ENCODE results near the gene ZNF254.

The ZNF254 gene

DNA sequence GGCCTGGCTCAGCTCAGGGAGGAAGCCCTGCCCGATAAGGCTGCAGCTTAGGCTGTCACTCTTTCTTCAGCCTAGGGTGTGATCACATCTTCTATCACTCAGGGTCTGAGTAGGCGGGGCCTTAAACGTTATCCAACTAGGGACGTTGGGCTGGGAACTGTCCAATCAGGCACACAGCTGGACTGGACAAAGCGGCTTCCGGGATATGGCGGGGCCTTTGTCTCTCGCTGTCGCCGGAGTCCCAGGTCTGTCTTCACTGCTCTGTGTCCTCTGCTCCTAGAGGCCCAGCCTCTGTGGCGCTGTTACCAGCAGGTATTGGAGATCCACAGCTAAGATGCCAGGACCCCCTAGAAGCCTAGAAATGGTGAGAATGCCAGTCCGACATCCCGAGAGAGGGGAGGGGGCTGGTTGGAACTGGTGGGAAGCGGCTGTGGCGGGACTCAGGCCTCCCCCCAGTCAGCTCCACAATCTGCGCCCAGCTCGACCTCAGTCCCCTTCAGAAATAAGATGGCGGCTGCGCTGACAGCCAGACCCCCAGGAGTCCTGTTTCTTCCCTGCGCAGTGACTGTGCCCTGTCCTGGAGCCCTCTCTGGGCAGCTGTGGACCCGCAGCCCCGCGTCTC, at the start of gene ZNF254:
Gene ZNF254, plus strand, starts transcription at position 214 of the 622 bp plus-strand sequence. Its CDS starts 121 bp downstream, at position 335.
- peak; percentile 64 for TF ChIP-seq GATA2 (IDR thresholded peaks at IDR 0.05; ENCODE audit: low read depth, low read length)
- no peak for TF ChIP-seq GATA3 (IDR thresholded peaks at IDR 0.05; ENCODE audit: low read depth, low read length)

DNA sequence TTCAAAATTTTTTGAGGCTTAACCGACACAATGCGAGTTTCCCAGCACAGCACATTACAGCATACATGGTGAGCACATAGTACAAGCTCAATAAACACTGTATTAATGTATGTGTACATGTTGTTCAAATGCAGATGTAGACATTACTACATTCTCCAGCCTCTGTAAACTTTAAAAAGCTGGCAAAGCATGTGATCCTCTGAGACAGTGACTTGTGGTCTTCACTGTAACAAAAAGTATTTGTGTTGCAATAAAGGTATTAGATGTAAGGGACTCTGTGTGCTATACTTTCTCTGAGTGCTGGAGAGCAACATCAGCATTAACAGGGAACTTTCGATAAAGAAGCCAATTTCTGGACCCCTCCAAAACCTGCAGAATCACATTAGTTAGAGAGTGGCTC, 46.4 kb upstream of the ZNF254 start:
- TF ChIP-seq GATA2 (IDR thresholded peaks at IDR 0.05; ENCODE audit: low read depth, low read length): no peak

DNA sequence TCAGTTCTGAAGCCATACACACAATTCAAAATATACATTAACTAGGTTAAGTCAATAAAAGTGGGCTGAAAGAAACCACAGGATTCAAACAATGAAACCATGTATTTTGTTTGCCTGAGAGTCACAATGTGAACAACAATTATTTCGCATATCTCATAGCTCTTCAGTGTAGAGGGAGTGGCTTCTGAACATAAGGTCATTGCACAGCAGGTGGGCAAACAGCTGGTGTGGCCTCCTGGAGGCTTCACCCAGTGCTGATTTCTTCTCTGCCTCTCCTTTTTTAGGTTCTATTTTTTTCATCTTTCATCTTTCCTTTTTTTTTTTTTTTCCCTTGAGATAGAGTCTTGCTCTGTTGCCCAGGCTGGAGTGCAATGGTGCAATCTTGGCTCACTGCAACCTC, 40.4 kb upstream of the ZNF254 start:
- no peak for TF ChIP-seq GATA2 (IDR thresholded peaks at IDR 0.05; ENCODE audit: low read depth, low read length)

DNA sequence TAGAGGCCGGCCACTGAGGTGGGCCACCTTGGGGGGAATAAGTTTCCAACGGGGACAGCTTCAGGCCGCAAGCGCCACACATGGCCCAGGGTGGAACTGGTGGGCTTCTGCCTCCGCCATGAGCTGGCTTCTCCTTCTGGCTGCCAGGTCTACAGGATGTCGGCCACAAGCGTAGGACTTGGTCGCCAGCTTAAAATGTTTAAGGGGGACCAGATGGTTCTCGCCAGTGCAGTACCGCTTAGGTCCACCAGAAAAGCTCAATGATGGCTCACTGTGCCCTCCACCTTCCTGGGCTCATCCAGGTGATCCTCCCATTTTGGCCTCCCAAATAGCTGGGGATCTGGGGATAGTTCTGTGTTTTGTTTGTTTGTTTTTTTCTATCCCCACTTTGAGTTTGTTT, 38.7 kb upstream of the ZNF254 start:
- no peak for TF ChIP-seq GATA2 (IDR thresholded peaks at IDR 0.05; ENCODE audit: low read depth, low read length)
- TF ChIP-seq GATA3 (IDR thresholded peaks at IDR 0.05; ENCODE audit: low read depth, low read length): no peak

DNA sequence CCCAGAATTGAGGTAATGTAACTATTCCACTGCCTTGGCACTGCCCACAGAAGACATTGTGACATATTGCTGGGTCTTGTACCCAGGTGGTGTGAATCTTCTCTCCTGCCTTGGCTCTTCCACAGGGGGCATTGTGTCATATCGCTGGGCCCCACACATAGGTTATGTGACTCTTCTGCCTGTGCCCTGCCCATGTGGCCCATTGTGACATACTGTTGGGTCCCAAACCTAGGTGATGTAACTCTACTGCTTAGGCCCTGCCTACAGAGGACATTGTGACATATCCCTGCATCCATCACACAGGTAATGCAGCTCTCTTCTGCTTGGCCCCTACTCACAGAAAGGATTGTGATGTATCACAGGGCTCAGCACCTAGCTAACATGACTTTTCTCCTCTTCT, 37.5 kb upstream of the ZNF254 start:
- TF ChIP-seq GATA2 (IDR thresholded peaks at IDR 0.05; ENCODE audit: low read depth, low read length): no peak
- no peak for TF ChIP-seq GATA3 (IDR thresholded peaks at IDR 0.05; ENCODE audit: low read depth, low read length)

DNA sequence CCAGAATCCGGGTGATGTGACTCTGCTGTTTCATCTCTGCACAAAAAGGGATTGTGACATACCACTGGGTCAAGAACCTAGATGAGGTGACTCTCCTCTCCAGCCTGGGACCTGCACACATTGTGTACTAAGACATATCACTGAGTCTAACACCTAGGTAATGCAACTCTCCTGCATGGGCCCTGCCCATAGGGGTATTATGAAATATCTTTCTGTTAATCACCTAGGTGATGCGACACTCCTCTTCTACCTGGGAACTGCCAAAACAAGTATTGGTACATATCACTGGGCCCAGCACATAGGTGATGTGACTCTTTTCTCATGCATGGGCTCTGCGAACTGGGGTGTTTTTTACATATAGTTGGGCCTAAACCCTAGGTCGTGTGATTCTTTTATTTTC, 35.5 kb upstream of the ZNF254 start:
- TF ChIP-seq GATA3 (IDR thresholded peaks at IDR 0.05; ENCODE audit: low read depth, low read length) (no peak), GATA2 (IDR thresholded peaks at IDR 0.05; ENCODE audit: low read depth, low read length) (no peak)

DNA sequence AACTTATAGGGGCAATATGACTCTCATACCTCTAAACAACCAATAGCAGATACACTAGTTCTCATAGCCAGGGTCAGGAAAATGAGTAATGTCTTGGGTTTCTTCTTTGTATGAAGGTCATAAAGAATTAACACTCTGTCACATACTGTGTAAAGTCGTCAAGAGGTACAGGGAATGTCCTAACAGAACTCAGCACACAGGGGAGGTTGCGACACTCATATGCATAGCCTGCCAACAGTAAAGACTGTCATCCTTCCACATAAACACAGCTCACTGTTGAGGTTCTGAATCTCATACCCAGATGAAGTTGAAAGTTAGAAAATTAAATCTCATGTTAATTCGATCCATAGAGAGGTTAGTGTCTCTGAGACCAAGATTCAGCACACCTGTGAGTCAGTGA, 34.2 kb upstream of the ZNF254 start:
- no peak for TF ChIP-seq GATA2 (IDR thresholded peaks at IDR 0.05; ENCODE audit: low read depth, low read length)
- no peak for TF ChIP-seq GATA3 (IDR thresholded peaks at IDR 0.05; ENCODE audit: low read depth, low read length)

DNA sequence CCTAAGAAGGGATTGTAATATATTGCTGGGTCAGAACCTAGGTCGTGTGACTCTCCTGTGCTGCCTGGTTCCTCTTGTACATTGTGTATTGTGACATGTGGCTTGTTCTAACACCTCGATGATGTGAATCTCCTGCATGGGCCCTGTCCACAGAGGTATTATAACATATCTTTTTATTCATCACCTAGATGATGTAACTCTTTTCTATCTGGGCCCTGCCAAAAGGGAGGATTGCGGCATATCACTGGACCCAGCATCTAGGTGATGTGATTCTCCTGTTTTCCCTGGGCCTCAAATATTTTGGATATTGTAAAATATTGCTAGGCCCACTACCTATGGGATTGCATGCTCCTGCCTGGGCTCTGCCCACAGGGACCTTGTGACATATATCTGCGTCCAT, 33.4 kb upstream of the ZNF254 start:
- TF ChIP-seq GATA2 (IDR thresholded peaks at IDR 0.05; ENCODE audit: low read depth, low read length) (no peak), GATA3 (IDR thresholded peaks at IDR 0.05; ENCODE audit: low read depth, low read length) (no peak)

DNA sequence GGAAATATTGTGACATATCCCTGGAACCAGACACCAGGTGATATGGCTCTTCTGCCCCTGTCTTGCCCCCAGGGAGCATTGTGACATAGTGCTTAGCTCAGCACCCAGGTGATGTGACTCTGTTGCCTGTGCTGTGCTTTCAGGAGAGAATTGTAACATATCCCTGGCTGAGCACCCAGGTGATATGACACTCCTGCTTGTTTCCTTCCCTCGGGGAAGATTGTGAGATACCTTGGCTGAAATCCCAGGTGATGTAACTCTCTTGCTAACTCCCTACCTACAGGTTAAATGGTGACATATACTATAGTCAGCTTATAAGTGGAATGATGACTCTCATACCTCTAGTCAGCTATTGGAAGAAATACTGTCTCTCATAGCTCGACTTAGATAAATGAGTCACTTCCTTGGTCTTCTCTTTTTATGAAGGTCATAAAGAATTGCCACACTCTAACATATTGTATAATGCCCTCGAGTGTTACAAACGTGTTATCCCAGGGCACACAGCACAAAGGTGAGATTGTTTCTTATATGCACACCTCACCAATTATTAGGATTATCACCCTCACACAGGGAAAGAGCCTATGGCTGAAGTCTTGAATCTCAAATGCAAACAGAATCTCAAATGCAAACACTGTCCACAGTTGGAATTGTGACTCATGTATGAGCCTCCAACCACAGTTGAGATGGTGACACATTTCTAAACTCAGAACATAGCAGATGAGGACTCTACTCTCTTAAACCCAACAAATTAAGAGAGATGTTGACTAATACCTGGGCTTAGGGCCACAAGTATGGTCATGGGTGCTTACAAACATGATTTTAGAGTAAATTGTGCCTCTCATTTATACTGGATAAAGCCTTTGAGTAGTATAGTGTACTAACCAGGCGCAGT, 32.7 kb upstream of the ZNF254 start:
- TF ChIP-seq GATA2 (IDR thresholded peaks at IDR 0.05; ENCODE audit: low read depth, low read length) (no peak), GATA3 (IDR thresholded peaks at IDR 0.05; ENCODE audit: low read depth, low read length) (no peak)

DNA sequence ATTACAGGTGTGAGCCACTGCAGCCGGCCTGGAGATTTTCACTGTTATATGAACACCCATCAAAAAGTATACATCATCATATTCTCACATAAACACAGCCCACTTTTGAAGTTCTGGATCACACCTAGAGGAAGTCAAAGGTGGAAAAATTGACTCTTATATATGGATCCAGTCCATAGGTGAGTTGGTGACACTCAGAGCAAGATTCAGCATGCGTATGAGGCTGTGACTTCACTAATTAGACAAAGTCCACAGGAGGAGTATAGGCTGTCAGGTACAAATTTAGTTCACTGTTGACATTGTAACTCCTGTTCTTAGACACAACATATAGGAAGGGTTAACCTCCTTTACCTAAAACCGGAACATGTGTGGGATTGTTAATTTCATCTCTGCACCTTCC, 31.4 kb upstream of the ZNF254 start:
- TF ChIP-seq GATA3 (IDR thresholded peaks at IDR 0.05; ENCODE audit: low read depth, low read length) (no peak), GATA2 (IDR thresholded peaks at IDR 0.05; ENCODE audit: low read depth, low read length) (no peak)

DNA sequence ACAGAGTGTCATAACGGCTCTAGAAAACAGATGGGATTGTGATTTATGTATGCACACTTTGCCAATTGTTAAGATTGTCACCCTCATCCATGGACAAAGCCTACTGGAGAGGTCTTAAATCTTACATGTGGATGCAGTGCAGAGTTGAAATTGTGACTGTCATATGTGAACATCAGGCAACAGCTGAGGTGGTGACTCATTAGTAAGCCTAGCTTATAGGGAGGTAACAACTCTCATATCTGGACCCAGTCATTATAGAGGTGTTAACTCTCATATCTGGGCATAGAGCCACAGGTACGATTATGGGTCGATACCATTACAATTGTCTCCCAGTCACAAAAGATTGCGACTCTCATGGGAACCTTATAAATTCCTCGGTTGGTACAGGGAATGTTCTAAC, 29.8 kb upstream of the ZNF254 start:
- TF ChIP-seq GATA3 (IDR thresholded peaks at IDR 0.05; ENCODE audit: low read depth, low read length): no peak
- no peak for TF ChIP-seq GATA2 (IDR thresholded peaks at IDR 0.05; ENCODE audit: low read depth, low read length)

DNA sequence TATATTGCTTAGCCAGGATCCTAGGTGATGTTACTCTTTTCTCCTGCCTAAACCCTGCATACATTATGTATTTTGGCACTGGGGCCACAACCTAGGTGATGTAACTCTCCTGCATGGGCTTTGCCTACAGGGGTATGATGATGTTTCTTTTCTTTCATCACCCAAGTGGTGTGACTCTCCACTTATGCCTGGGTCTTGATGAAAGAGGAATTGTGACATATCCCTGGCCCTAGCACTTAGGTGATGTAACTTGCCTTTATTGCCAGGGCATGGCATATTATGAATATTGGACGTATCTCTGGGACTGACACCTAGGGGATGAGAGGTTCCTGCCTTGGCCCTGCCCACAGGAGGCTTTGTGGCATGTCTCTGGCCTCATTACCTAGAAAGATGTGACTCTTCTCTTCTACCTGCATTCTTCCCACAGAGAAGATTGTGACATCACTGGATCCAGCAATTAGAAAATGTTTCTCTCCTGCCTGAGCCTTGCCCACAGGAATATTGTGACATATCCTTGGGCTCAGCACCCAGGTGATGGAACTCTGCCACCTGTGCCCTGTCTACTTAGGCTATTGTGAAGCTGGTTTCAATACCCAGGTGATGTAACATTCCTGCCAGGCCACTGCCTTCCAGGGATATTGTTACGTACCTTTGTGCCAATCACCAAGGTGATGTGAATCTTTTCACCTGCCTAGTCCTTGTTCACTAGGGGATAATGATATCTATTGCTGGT, 27.3 kb upstream of the ZNF254 start:
- TF ChIP-seq GATA3 (IDR thresholded peaks at IDR 0.05; ENCODE audit: low read depth, low read length): no peak
- TF ChIP-seq GATA2 (IDR thresholded peaks at IDR 0.05; ENCODE audit: low read depth, low read length): no peak

DNA sequence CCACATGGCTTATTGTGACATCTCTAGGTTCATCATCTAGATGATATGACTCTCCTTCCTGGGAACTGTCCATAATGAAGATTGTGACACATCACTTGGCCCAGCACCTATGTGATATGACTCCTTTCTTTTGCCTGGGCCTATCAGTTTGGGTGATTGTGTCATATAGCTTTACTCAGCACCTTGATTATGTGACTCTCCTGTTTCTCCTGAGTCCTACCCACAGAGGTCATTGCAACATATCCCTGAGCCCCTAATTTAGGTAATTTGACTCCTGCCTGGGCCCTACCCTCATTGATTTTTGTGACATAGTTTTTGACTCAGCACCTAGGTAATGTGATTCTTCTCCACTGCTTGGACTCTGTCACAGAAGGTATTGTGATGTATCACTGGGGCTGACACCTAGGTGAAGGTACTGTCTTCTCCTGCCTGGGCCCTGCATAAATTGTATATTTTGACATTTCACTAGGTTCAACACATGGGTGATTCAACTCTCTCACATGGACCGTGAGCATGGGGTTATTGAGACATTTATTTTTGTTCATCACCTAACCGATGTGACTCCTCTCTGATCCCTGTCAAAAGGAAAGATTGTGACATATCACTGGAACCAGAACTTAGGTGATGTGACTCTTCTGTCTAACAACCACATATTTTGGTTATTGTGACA, 26.2 kb upstream of the ZNF254 start:
- TF ChIP-seq GATA2 (IDR thresholded peaks at IDR 0.05; ENCODE audit: low read depth, low read length) (no peak), GATA3 (IDR thresholded peaks at IDR 0.05; ENCODE audit: low read depth, low read length) (no peak)

DNA sequence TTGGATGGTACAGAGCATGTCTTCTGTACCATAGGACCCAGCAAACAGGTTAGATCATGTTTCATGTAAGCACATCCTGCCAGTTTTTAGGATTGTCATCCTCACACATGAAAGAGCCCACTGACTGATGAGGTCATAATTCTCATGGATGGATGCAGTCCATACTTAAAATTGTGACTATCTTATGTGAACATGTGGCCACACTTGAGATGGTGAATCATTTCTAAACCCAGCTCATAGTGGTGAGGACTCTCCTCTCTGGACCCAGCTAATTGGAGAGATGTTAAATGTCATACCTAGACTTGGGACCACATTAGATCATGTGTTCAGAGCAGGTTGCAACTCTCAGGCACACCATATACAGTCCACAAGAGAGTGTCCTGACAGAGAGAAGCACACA, 24.8 kb upstream of the ZNF254 start:
- TF ChIP-seq GATA2 (IDR thresholded peaks at IDR 0.05; ENCODE audit: low read depth, low read length): no peak
- TF ChIP-seq GATA3 (IDR thresholded peaks at IDR 0.05; ENCODE audit: low read depth, low read length): no peak

Measured in SH-SY5Y (cell line).